HG03442 (cell line): ENCODE data around the gene CYP4V2.
"Not testable (repeated sequence)": the region's sequence is repeated elsewhere in the genome, so short reads cannot be mapped to it uniquely, and the experiment has no call there.

Experiments used
- ATAC-seq: cut with Tn5 transposase; IDR thresholded peaks from one replicate; pipeline ENCODE4 v1.9.1; 2021; ENCODE audit warnings: mild to moderate bottlenecking, moderate library complexity; ENCODE audit not compliant: unreplicated experiment

Gene CYP4V2

DNA sequence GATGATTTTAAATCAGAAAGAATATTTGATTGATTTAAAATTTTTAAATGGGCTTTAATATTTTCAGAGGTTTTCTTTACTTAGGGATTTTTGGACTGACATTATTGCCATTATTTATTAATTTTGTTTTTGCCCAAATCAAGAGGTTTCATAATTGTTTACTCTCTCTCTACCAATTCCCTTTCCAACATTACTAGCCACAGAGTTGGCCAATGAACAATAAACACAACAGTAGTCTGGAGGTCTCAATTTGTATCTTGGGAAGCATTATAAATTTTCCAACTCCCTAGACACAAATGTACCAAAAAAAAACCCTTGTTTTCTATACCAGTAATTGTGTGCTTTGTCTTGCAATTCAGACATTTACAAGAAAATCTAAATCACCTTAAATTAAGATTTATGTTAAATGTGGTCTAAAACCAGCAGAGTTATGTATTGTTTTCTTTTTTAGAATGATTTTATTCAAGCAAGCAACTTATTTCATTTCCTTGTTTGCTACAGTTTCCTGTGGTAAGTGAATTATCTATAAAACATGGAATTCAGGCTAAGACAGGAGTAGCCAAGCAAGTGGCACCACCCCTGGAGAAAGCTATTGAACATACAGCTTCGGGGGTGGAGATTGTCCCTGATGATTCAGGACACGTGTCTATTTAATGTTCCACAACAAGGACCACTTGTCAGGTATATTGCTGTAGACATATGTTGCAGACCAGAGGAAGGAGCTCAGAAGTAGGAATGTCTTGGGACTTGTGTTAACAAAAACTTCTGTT is 36.6 kb downstream of the CYP4V2 start:
- ATAC-seq: no peak

DNA sequence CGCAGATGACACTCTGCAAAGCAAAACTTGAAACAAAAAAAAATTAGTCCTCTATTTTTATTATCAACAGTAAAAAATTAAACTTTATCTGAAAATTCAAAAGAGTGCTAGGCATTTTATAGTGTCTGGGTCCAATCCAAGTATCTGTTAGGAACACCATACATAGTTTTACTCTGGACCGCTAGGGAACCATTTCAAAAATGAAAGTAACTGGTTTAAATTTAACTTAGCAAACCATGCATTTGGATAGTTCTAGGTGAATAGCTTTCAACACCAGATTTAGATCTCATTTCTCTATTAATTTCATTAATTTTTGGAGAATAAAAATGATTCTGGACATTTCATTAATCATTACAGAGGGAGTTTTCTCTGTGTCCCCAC is 37.1 kb downstream of the CYP4V2 start:
- ATAC-seq: no peak

DNA sequence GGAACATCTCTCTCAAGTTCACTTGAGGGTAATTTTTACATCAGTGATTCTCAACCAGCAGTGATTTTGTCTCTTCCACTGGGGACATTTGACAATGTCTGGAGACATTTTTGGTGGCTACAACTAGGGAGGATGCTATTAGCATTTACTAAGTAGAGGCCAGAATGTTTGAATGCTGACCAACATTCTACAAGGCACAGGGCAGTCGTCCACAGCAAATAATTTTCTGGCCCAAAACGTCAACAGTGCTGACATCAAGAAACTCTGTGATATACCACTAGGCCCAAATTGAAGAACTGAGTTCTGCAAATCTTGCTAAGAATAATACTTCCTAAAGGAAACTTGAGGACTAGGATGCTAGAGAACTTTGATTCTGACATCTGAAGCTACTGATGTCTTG is 43.0 kb downstream of the CYP4V2 start:
- no peak for ATAC-seq

DNA sequence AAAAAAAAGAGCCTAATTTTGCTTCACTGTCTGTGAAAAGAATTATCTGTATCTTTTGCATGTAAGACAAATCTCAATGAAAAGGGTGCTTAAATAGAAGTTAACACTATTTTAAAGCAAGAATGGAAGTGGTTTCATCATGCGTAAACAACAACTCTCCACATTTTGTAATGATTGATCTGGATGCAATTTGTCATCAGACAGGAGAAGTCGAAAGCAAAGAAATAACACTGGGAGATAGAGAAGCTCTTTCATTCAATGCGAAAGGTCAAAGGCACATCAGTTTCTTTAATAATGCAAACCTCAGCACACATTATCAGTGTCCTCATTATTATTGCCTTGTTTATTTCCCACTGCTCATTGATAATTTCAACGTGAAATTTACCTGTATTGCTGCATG is 44.8 kb downstream of the CYP4V2 start:
- no peak for ATAC-seq

DNA sequence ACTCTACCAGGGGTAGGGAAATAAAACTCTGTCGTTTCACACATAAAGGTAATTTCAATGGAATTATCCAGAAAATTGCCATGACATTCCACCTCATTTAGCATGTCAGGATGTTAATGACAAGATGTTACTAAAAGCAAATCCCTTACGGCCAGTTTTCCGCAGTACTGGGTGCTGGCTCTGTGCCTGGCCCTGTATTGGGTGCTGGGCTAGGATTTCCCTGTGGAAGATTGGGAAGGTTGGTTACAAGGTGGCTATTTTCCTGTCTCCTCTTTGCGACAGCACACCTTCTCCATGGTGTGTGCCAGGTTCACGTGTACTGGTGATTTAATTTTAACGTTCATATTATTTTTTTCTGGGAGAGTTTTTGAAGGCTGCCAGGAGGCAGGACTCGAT is 49.1 kb downstream of the CYP4V2 start:
- no peak for ATAC-seq

DNA sequence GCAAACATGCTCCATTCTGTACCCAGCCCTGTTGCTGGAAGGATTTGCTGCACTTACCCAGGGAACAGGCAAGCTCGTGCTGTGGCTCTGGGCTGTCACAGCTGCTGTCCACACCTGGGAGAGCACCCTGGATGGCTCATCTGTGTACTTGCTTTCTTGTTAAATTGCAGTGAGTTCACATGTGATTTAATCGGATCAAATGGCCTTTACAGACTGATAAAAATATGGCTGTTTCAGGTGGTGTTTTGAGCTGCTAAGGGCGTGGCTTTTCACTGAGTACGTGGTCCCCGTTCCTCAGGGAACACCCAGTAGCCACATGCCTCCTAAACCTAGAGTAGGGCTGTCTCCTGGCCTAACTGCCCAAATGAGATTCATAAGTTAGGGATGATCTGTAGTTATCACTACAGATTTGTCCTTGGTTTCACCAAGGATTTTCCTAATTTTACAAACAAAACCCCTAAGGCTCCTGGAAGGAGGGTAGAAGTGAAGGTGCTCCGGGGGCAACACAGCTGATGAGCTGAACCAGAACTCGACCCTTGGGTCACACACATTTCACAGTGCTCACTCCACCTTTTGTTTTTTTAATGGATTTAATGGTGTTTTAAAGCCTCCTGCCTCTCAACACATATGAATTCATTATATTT is 49.6 kb downstream of the CYP4V2 start:
- ATAC-seq: no peak

DNA sequence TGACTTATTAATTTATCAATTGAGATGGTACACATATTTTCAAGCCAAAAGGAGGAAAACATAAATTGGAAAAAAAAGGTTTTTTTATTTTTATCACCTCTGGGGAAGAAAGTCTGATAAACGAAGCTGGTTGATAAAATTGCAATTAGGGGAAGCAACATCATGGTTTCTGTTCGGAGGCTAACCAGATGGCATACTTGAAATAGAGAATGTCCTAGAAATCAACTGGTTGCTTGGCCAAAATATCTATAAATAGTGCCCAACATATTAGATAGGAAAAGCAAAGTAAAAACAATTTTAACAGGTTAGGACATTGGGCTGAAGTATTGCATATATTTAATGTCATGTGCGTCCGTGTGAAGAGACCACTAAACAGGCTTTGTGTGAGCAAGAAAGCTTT is 50.2 kb downstream of the CYP4V2 start:
- ATAC-seq: no peak

DNA sequence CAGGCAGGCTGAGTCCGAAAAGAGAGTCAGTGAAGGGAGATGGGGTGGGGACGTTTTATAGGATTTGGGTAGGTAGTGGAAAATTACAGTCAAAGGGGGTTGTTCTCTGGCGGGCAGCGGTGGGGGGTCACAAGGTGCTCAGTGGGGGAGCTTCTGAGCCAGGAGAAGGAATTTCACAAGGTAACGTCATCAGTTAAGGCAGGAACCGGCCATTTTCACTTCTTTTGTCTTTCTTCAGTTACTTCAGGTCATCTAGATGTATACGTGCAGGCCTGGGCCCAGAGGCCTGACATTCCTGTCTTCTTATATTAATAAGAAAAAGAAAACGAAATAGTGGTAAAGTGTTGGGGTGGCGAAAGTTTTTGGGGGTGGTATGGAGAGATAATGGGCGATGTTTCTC is 50.7 kb downstream of the CYP4V2 start:
- ATAC-seq: not testable (repeated sequence)

DNA sequence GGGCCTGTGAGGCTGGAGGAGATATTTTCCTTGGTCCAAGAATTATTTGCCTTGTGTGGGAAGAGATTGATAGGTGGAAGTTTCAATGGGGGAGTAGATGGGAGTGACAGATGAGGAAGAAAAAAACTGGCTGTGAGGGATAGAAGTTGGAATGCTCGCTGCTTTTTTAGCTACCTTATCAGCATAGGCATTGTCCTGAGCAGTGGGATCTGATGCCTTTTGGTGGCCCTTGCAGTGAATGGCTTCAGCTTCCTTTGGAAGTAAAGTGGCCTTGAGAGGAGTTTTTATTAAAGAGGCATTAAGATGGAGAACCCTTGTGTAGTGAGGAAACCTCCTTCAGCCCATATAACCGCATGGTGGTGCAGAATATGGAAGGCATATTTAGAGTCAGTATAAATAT is 52.0 kb downstream of the CYP4V2 start:
- ATAC-seq: no peak

DNA sequence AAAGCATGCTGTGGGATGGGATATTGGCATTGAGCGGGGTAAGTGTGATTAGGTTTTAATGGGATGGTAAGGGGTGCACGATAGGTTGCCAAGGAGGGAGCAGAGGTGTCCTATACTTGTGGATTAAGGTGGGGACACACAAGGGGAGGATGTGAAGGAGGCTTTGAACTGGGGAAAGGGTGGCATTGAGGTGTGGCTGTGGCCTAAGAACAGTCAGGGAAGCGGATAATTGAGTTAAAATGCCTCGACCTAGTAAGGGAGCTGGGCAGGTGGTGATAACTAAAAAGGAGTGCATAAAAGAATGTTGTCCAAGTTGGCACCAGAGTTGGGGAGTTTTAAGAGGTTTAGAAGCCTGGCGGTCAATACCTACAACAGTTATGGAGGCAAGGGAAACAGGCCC is 53.5 kb downstream of the CYP4V2 start:
- ATAC-seq: no peak

DNA sequence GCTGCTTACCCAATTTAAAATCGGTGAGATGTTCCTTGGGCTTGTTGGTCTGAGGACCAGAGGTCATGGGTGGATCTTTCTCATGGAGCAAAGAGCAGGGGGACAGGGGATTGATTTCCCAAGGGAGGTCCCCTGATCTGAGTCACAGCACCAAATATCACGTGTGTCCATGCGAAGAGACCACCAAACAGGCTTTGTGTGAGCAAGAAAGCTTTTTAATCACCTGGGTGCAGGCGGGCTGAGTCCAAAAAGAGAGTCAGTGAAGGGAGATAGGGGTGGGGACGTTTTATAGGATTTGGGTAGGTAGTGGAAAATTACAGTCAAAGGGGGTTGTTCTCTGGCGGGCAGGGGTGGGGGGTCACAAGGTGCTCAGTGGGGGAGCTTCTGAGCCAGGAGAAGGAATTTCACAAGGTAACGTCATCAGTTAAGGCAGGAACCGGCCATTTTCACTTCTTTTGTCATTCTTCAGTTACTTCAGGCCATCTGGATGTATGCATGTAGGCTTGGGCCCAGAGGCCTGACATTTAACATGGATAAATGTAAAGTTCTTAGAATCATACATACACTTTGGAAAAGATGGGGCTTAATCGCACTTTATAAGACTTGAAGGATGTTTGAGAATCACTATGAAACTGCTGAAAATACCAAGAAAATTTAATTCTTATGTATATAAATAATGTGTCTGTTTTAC is 55.8 kb downstream of the CYP4V2 start:
- not testable (repeated sequence) for ATAC-seq

DNA sequence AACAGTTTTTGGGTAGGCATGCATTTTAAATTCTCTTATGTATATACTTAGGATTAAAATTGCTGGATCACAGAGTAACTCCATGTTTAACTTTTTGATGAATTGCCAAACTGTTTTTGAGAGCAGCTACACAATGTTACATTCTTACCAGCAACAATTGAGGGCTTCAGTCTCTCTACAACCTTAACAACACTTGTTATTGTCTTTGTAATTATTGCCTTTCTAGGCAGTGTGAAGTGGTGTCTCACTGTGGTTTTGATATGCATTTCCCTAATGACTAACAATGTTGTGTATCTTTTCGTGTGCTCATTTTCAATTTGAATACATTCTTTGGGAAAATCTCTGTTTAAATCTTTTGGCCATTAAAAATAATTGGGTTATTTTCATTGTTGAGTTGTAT is 57.3 kb downstream of the CYP4V2 start:
- ATAC-seq: no peak

DNA sequence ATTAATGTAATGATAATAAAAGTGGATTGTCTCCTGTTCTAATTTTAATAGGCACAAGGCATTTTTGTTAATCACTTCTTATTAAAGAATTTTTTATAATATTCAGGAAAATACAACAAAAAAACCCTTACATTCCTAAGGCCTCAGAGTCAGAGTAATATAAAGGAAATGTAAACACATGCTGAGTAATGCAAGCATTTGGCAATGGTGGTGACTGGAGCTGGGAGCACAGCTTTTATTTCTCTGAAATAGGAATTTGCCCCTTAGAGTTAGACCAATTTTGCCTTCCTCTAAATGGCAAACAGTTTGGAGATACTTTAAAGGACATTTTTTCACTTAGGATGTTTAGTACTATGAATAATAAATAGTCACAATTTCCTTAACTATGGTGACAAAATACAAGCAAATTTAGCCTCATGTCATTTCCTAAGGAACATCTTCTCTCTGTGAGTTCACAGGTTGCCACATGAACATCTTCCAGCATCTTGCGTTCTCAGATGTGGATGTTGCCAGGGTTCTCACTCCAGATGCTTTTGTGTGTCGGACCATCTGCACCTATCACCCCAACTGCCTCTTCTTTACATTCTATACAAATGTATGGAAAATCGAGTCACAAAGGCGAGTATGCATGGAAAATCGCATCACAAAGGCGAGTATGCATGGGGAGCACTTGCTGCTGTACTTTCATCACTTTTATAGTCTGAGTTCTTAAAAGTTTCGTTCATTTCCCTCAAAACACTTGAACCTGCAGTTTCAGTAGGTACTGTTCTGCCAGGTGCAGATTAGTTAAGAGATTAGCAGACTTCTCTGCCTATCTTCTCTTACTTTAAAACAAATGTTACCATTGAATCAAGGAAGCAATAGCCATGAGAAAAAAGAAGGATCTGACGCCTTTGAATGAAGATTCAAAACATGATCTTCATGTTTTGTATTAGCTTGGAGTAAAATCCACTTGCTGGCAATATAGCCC is 58.7 kb downstream of the CYP4V2 start:
- no peak for ATAC-seq

DNA sequence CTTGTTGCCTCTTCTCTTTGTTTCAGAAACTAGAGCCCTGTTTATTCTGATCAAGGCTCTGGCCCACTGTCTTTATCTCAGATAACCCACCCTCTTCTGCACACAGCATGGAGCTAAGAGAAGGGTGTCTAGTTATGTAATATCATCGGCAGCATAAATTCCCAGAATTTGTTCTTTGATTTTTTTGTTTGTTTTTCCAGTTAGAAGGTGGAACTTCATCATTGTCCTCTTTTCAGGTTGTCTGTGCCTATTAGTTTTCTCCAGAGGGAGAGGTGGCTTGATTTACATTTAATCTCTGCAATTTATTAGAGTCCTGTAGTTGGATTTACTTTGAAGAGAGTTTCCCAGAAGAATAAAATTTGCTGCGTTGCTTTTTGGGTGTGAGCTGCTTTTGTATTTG is 59.4 kb downstream of the CYP4V2 start:
- no peak for ATAC-seq

DNA sequence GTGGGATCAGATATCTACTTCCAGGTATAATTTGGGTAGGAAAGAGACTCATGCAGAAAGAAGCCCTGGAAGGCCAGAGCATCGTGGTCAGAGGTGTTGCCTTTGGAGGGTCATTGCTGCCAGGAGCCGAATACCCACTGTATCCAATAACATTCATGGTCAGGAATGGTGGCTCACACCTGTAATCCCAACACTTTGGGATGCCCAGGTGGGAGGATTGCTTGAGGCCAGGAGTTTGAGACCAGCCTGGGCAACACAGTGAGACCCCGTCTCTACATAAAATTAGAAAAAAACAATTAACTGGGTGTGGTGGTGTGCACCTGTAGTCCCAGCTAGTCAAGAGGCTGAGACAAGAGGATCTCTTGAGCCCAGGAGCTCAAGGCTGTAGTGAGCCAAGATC is 63.8 kb downstream of the CYP4V2 start:
- no peak for ATAC-seq

DNA sequence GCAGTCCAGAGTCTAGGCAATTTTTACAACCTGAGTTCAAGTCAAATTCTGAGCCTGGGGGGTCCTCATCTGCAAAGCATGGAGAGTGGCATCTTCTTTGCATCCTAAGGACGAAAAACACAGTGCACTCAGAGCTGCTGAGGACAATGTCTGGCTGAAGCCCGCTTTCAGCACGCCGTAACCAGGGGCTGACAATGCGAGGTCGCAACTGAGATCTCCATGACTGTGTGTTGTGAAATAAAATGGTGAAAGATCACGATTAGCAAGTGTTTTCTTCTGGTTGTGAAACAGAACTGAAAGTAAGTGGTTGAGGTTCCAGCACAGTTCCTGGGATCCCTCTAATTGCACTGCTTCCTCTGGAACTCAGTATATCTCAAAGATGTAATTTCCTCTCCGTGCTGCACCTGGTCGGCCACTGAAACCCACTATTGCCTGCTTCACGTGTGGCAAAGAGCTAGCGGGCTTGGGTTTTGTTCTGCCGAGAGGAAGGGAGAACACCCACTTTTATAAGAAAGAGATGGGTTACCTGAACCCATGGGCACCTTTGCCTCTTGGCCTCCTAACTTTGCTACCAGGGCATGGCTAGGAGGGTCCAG is 66.9 kb downstream of the CYP4V2 start:
- no peak for ATAC-seq

DNA sequence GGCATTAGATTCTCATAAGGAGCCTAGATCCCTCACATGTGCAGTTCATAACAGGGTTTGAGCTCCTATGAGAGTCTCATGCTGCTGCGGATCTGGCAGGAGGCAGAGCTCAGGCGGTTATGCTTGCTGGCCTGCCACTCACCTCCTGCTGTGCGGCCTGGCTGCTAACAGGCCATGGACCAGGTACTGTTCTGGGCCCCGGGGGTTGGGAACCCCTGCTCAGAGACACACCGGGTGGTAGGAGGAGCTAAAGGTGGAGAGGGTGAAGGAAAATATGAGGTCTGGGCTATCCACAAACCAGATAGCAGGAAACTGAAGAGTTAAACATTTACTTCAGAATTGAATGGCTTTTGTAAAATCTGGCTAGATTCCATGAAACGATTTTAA is 68.7 kb downstream of the CYP4V2 start:
- no peak for ATAC-seq
